BLaER1 treated with 17β-estradiol and CSF1 and Interleukin-3, amounts not matched to agents 10 nM and 100 nM (cell line): Measurements from ENCODE around the gene SPPL2B.
A peak's percentile ranks its signal among the peaks of the same experiment; 100 is the strongest.

Experiments
- H3K27ac ChIP-seq, 11 experiments: shearing (Covaris generic); formaldehyde crosslinking; 2 replicates each; pipeline ENCODE4 v1.8.1; 2022
- H3K27me3 ChIP-seq, 11 experiments: shearing (Covaris generic); formaldehyde crosslinking; 2 replicates each; pipeline ENCODE4 v1.8.1; 2022
- H3K36me3 ChIP-seq, 11 experiments: shearing (Covaris generic); formaldehyde crosslinking; 2 replicates each; pipeline ENCODE4 v1.8.1; 2022
- H3K4me1 ChIP-seq, 10 experiments: shearing (Covaris generic); formaldehyde crosslinking; 2 replicates each; pipeline ENCODE4 v1.8.1; 2022
- H3K4me2 ChIP-seq, 11 experiments: shearing (Covaris generic); formaldehyde crosslinking; 2 replicates each; pipeline ENCODE4 v1.8.1; 2022
- H3K4me3 ChIP-seq, 10 experiments: shearing (Covaris generic); formaldehyde crosslinking; 2 replicates each; pipeline ENCODE4 v1.8.1; 2022
- H3K9ac ChIP-seq, 11 experiments: shearing (Covaris generic); formaldehyde crosslinking; 2 replicates each; pipeline ENCODE4 v1.8.1; 2022
- H3K9me3 ChIP-seq, 11 experiments: shearing (Covaris generic); formaldehyde crosslinking; replicated peaks in 1 of 11; 2 replicates each; pipeline ENCODE4 v1.8.1; 2022
- H4K20me1 ChIP-seq, 11 experiments: shearing (Covaris generic); formaldehyde crosslinking; 2 replicates each; pipeline ENCODE4 v1.8.1; 2022
- Cebpa-rat ChIP-seq, 11 experiments: shearing (Covaris generic); IDR thresholded peaks; 2 replicates each; pipeline ENCODE4 v1.8.1; 2022

The SPPL2B gene

GRCh38 chr19:2291185-2291751, 37.2 kb upstream of the SPPL2B start:
- Histone ChIP-seq H3K27me3 (peaks cover 0 to 32% (median 0%) of the 10 kb centered on the region in 11 experiments; a peak in 4 of 22 replicates), H3K9ac (peak overlapping the region; percentile 83 to 94 (median 91)), H4K20me1 (peaks cover 11 to 83% (median 57%) of the 10 kb centered on the region in 11 experiments; a peak in 19 of 22 replicates), H3K9me3 (no peaks in the 10 kb centered on the region), H3K4me3 (peak overlapping the region; percentile 65 to 87 (median 80)), H3K36me3 (peaks cover 0 to 54% (median 32%) of the 10 kb centered on the region in 11 experiments; a peak in 17 of 22 replicates), H3K4me2 (peak overlapping the region; percentile 95 to 100 (median 98)), H3K27ac (peak overlapping the region in 9 of 11 experiments; percentile 94 to 99 (median 97); a peak in 18 of 22 replicates), H3K4me1 (peaks cover 77 to 97% (median 89%) of the 10 kb centered on the region in 10 experiments)
- no peak for TF ChIP-seq Cebpa-rat (IDR thresholded peaks at IDR 0.05)

GRCh38 chr19:2294687-2295335, 33.7 kb upstream of the SPPL2B start:
- H3K27me3 ChIP-seq = peaks cover 0 to 28% (median 0%) of the 10 kb centered on the region in 11 experiments; a peak in 2 of 22 replicates
- TF ChIP-seq Cebpa-rat (IDR thresholded peaks at IDR 0.05) = no peak
- H3K4me1 ChIP-seq = peaks cover 57 to 96% (median 84%) of the 10 kb centered on the region in 10 experiments
- peaks cover 11 to 91% (median 81%) of the 10 kb centered on the region in 11 experiments; a peak in 19 of 22 replicates for H4K20me1 ChIP-seq
- H3K9me3 ChIP-seq = no peaks in the 10 kb centered on the region
- peak overlapping the region; percentile 38 to 86 (median 54); a peak in 19 of 20 replicates for H3K4me3 ChIP-seq
- peak overlapping the region; percentile 53 to 74 (median 68); a peak in 21 of 22 replicates for H3K9ac ChIP-seq
- peak overlapping the region; percentile 95 to 100 (median 98) for H3K4me2 ChIP-seq
- peaks cover 0 to 58% (median 34%) of the 10 kb centered on the region in 11 experiments; a peak in 17 of 22 replicates for H3K36me3 ChIP-seq
- peak overlapping the region in 9 of 11 experiments; percentile 11 to 75 (median 54); a peak in 14 of 22 replicates for H3K27ac ChIP-seq

GRCh38 chr19:2296141-2296540, 32.3 kb upstream of the SPPL2B start:
- Histone ChIP-seq H3K4me1 (peaks cover 56 to 99% (median 92%) of the 10 kb centered on the region in 10 experiments), H3K9ac (peak overlapping the region in 4 of 11 experiments; percentile 15 to 65 (median 28); a peak in 2 of 22 replicates), H4K20me1 (peaks cover 11 to 97% (median 87%) of the 10 kb centered on the region in 11 experiments; a peak in 19 of 22 replicates), H3K4me3 (no peak overlapping the region), H3K27me3 (peaks cover 0 to 29% (median 1%) of the 10 kb centered on the region in 11 experiments; a peak in 9 of 22 replicates), H3K36me3 (peaks cover 0 to 51% (median 34%) of the 10 kb centered on the region in 11 experiments; a peak in 17 of 22 replicates), H3K9me3 (no peaks in the 10 kb centered on the region), H3K4me2 (peak overlapping the region; percentile 95 to 100 (median 98); a peak in 20 of 22 replicates), H3K27ac (no peak overlapping the region)
- no peak for TF ChIP-seq Cebpa-rat (IDR thresholded peaks at IDR 0.05)

DNA sequence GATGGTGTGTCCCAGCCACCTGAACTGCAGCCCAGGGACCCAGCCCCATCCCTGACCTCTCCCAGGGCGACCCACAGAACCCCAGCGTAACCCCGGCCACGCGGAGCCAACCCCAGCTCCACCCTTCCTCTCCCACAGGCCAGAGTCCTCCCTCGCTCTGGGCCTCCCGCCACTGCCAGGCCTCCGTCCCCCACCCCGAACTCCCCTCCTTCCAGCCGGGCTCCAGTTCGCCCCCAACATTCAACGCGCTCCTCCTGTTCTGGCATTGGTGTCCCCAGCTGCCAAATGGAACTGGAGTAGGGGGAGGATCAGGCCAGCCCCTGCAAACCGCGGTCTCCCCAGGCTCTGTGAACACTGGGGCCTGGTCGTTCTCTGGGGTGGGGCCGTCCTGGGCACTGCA, 28.0 kb upstream of the SPPL2B start:
- peaks cover 0 to 4% (median 0%) of the 10 kb centered on the region in 11 experiments; a peak in 1 of 22 replicates for H3K9me3 ChIP-seq
- peaks cover 33 to 93% (median 85%) of the 10 kb centered on the region in 10 experiments for H3K4me1 ChIP-seq
- peaks cover 0 to 92% (median 78%) of the 10 kb centered on the region in 11 experiments; a peak in 19 of 22 replicates for H4K20me1 ChIP-seq
- no peak overlapping the region for H3K4me3 ChIP-seq
- 0 out of 22 replicates have a peak overlapping the region, but pooled peaks of 2 of the 11 experiments have one; percentile 7 to 11 for H3K27ac ChIP-seq
- H3K36me3 ChIP-seq = peaks cover 0 to 20% (median 8%) of the 10 kb centered on the region in 11 experiments; a peak in 12 of 22 replicates
- peak overlapping the region in 10 of 11 experiments; percentile 33 to 87 (median 80); a peak in 21 of 22 replicates for H3K4me2 ChIP-seq
- peaks cover 36 to 60% (median 41%) of the 10 kb centered on the region in 11 experiments for H3K27me3 ChIP-seq
- H3K9ac ChIP-seq = peak overlapping the region in 2 of 11 experiments; percentile 9 to 19; a peak in 1 of 22 replicates
- no peak for TF ChIP-seq Cebpa-rat (IDR thresholded peaks at IDR 0.05)

GRCh38 chr19:2302319-2303210, 25.9 kb upstream of the SPPL2B start:
- Histone ChIP-seq H3K9me3 (peaks cover 0 to 4% (median 0%) of the 10 kb centered on the region in 11 experiments; a peak in 1 of 22 replicates), H3K4me2 (peak overlapping the region; percentile 76 to 90 (median 86)), H3K4me3 (peak overlapping the region in 6 of 10 experiments; percentile 2 to 47 (median 18); a peak in 8 of 20 replicates), H3K4me1 (peaks cover 29 to 95% (median 83%) of the 10 kb centered on the region in 10 experiments), H3K9ac (peak overlapping the region in 7 of 11 experiments; percentile 14 to 45 (median 24); a peak in 9 of 22 replicates), H4K20me1 (peaks cover 0 to 94% (median 86%) of the 10 kb centered on the region in 11 experiments; a peak in 19 of 22 replicates), H3K36me3 (peaks cover 0 to 10% (median 0%) of the 10 kb centered on the region in 11 experiments; a peak in 1 of 22 replicates), H3K27ac (0 out of 22 replicates have a peak overlapping the region, but pooled peaks of 2 of the 11 experiments have one; percentile 2 to 9), H3K27me3 (peaks cover 56 to 80% (median 61%) of the 10 kb centered on the region in 11 experiments)
- no peak for TF ChIP-seq Cebpa-rat (IDR thresholded peaks at IDR 0.05)

GRCh38 chr19:2303211-2303798, 25.2 kb upstream of the SPPL2B start:
- Histone ChIP-seq H3K9ac (peak overlapping the region in 4 of 11 experiments; percentile 14 to 26 (median 16); a peak in 6 of 22 replicates), H3K4me1 (peaks cover 29 to 93% (median 81%) of the 10 kb centered on the region in 10 experiments), H3K4me3 (no peak overlapping the region; a peak in 1 of 20 replicates), H3K27me3 (peaks cover 63 to 88% (median 68%) of the 10 kb centered on the region in 11 experiments), H4K20me1 (peaks cover 0 to 92% (median 82%) of the 10 kb centered on the region in 11 experiments; a peak in 19 of 22 replicates), H3K36me3 (0 out of 22 replicates have a peak, but pooled peaks cover 0 to 10% (median 0%) of the 10 kb centered on the region in 11 experiments), H3K4me2 (peak overlapping the region; percentile 76 to 90 (median 86)), H3K9me3 (peaks cover 0 to 4% (median 0%) of the 10 kb centered on the region in 11 experiments; a peak in 1 of 22 replicates), H3K27ac (no peak overlapping the region)
- no peak for TF ChIP-seq Cebpa-rat (IDR thresholded peaks at IDR 0.05)
